Measurements from ENCODE around the gene SPTAN1.

DNA sequence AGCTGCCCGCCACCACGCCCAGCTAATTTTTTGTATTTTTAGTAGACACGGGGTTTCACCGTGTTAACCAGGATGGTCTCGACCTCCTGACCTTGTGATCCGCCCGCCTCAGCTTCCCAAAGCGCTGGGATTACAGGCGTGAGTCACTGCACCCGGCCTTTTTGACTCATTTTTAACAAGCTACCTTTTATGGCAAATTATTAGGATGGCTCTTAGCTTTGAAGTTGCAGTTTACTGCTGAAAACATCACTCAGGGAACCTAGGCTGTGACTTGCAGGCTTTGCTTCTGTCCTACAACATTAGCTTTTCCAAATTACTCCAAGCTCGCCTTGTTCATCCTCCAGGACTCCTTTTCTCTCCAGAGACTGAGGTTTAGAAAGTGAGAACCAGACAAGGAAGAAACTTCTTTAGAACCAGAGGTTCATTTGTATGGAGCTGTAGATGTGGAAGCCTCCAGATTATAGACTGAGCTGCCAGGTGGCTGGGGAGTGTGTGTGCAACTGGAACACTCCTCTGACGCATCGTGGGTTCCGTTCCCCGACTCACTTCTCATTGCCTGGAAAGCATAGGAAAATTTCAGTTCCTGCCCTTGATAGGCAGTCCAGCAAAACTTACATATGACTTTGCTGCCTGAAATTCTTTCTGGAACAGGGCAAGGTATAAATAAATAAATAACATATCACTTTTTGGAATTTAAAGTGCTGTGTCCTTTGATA is 23.8 kb upstream of the SPTAN1 start:
- no peak for TF ChIP-seq POLR2A (IDR thresholded peaks at IDR 0.05)
- TF ChIP-seq, protein P1, sequence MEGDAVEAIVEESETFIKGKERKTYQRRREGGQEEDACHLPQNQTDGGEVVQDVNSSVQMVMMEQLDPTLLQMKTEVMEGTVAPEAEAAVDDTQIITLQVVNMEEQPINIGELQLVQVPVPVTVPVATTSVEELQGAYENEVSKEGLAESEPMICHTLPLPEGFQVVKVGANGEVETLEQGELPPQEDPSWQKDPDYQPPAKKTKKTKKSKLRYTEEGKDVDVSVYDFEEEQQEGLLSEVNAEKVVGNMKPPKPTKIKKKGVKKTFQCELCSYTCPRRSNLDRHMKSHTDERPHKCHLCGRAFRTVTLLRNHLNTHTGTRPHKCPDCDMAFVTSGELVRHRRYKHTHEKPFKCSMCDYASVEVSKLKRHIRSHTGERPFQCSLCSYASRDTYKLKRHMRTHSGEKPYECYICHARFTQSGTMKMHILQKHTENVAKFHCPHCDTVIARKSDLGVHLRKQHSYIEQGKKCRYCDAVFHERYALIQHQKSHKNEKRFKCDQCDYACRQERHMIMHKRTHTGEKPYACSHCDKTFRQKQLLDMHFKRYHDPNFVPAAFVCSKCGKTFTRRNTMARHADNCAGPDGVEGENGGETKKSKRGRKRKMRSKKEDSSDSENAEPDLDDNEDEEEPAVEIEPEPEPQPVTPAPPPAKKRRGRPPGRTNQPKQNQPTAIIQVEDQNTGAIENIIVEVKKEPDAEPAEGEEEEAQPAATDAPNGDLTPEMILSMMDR (IDR thresholded peaks at IDR 0.05), result no peak
